B cell (primary cell): Measurements from ENCODE around the gene JAK2.

Source experiments
- CTCF ChIP-seq: fragments of 200-600 bp; IDR thresholded peaks from one replicate; pipeline ENCODE4 v1.8.0; 2022; ENCODE audit warnings: antibody characterized with exemption, mild to moderate bottlenecking
- EZH2 ChIP-seq: IDR thresholded peaks from 2 replicates; pipeline ENCODE4 v1.6.1; 2012; ENCODE audit warnings: borderline replicate concordance, low read depth, mild to moderate bottlenecking, moderate library complexity, low read length; ENCODE audit not compliant: insufficient read depth, poor library complexity, severe bottlenecking

- TF ChIP-seq EZH2 (no peak), CTCF (no peak)
Observed at GRCh38 chr9:5044160-5044559, 59.1 kb downstream of the JAK2 start.
